Neuronal stem cell (in vitro differentiated cells): Measurements from ENCODE around the gene TRIM7.

ENCODE experiments used
- DNase-seq: peaks from one replicate; pipeline ENCODE4 v3.0.0-alpha.2; 2013; ENCODE audit warnings: low spot score
- H2AFZ ChIP-seq: one replicate; pipeline ENCODE4 v1.6.1; 2013; ENCODE audit warnings: mild to moderate bottlenecking, low read length, inconsistent platforms
- H2AK5ac ChIP-seq: 2 replicates; pipeline ENCODE4 v1.6.1; 2013; ENCODE audit warnings: low read depth, mild to moderate bottlenecking, inconsistent platforms, low read length, moderate library complexity, mixed read lengths
- H2BK120ac ChIP-seq: 2 replicates; pipeline ENCODE4 v1.6.1; 2013; ENCODE audit warnings: low read depth, mild to moderate bottlenecking, inconsistent platforms, low read length, moderate library complexity, mixed read lengths
- H2BK12ac ChIP-seq: one replicate; pipeline ENCODE4 v1.6.1; 2013; ENCODE audit warnings: low read length, inconsistent platforms
- H2BK15ac ChIP-seq: 2 replicates; pipeline ENCODE4 v1.6.1; 2013; ENCODE audit warnings: mild to moderate bottlenecking, low read length, inconsistent platforms, mixed read lengths
- H2BK5ac ChIP-seq: one replicate; pipeline ENCODE4 v1.6.1; 2013; ENCODE audit warnings: inconsistent platforms, mild to moderate bottlenecking, low read length, moderate library complexity
- H3K14ac ChIP-seq: one replicate; pipeline ENCODE4 v1.6.1; 2013; ENCODE audit warnings: low read length, inconsistent platforms
- H3K18ac ChIP-seq: 2 replicates; pipeline ENCODE4 v1.6.1; 2013; ENCODE audit warnings: low read length, inconsistent platforms
- H3K23ac ChIP-seq: 2 replicates; pipeline ENCODE4 v1.6.1; 2013; ENCODE audit warnings: low read depth, mild to moderate bottlenecking, mixed read lengths, low read length, inconsistent platforms; ENCODE audit not compliant: poor library complexity
- H3K27ac ChIP-seq: replicated peaks from 3 replicates; pipeline ENCODE4 v1.5.1; 2013; ENCODE audit warnings: low read length, inconsistent platforms
- H3K27me3 ChIP-seq, 3 experiments: 2 replicates each; pipeline ENCODE4 v1.6.1; 2013; ENCODE audit warnings: low read length in 3 of 3, mild to moderate bottlenecking in 2 of 3, inconsistent platforms in 1 of 3, low read depth in 1 of 3, mixed read lengths in 1 of 3, moderate library complexity in 1 of 3; ENCODE audit not compliant: control insufficient read depth in 3 of 3, insufficient read depth in 3 of 3
- H3K36me3 ChIP-seq, 2 donors: replicated peaks in 1 of 2; 2 replicates each; pipeline ENCODE4 v1.6.1; 2013; ENCODE audit warnings: low read length in 2 of 2; ENCODE audit not compliant: control insufficient read depth in 2 of 2, insufficient read depth in 2 of 2
- H3K4ac ChIP-seq: 2 replicates; pipeline ENCODE4 v1.6.1; 2013; ENCODE audit warnings: inconsistent platforms, mild to moderate bottlenecking, low read length, moderate library complexity
- H3K4me1 ChIP-seq, 2 donors: 1 replicate in 1 of 2; 2 replicates in 1 of 2; pipeline ENCODE4 v1.6.1; 2013; ENCODE audit warnings: low read length in 2 of 2, low read depth in 1 of 2; ENCODE audit not compliant: control insufficient read depth in 2 of 2, insufficient read depth in 1 of 2
- H3K4me2 ChIP-seq: one replicate; pipeline ENCODE4 v1.6.1; 2013; ENCODE audit warnings: mild to moderate bottlenecking, low read length, inconsistent platforms; ENCODE audit not compliant: insufficient read depth, poor library complexity, severe bottlenecking
- H3K4me3 ChIP-seq, 2 donors: 2 replicates each; pipeline ENCODE4 v1.5.1; 2013; ENCODE audit warnings: low read length in 2 of 2, mild to moderate bottlenecking in 2 of 2, inconsistent platforms in 1 of 2, moderate library complexity in 1 of 2
- H3K79me1 ChIP-seq: one replicate; pipeline ENCODE4 v1.6.1; 2013; ENCODE audit warnings: low read depth, mild to moderate bottlenecking, inconsistent platforms, low read length, moderate library complexity
- H3K9ac ChIP-seq: one replicate; pipeline ENCODE4 v1.6.1; 2013; ENCODE audit warnings: mild to moderate bottlenecking, low read depth, low read length, inconsistent platforms; ENCODE audit not compliant: poor library complexity
- H3K9me3 ChIP-seq, 2 donors: replicated peaks in 1 of 2; 2 replicates each; pipeline versions ENCODE3 to v1.6.1; 2013; ENCODE audit warnings: low read length in 2 of 2, mild to moderate bottlenecking in 2 of 2, inconsistent platforms in 1 of 2, low read depth in 1 of 2, mixed read lengths in 1 of 2, moderate library complexity in 1 of 2; ENCODE audit not compliant: control insufficient read depth in 2 of 2, insufficient read depth in 1 of 2
- H4K8ac ChIP-seq: one replicate; pipeline ENCODE4 v1.6.1; 2013; ENCODE audit warnings: low read depth, mild to moderate bottlenecking, inconsistent platforms, low read length, moderate library complexity
- H4K91ac ChIP-seq: one replicate; pipeline ENCODE4 v1.6.1; 2013; ENCODE audit warnings: low read length, low read depth, mild to moderate bottlenecking, inconsistent platforms; ENCODE audit not compliant: poor library complexity
- WGBS, 2 donors: extraction: QIAGEN DNeasy Blood & Tissue Kit; methylation state at CpG; one replicate each; pipeline ENCODE4 v1.1.7; 2013; ENCODE audit warnings: missing lambda C conversion rate in 2 of 2, mixed read lengths in 1 of 2; ENCODE audit not compliant: insufficient read length in 2 of 2, insufficient replicate concordance in 1 of 2; ENCODE audit errors: extremely low coverage in 2 of 2; 5-methylcytosine and 5-hydroxymethylcytosine counted together

The TRIM7 gene

GRCh38 chr5:181167814-181168488 is 37.0 kb downstream of the TRIM7 start:
- Histone ChIP-seq H2AK5ac (no peak overlapping the region), H4K91ac (no peak overlapping the region), H2BK120ac (no peak overlapping the region), H2BK5ac (no peak overlapping the region), H3K14ac (no peak overlapping the region), H3K36me3 (no peaks in the 10 kb centered on the region), H2AFZ (no peak overlapping the region), H3K9ac (no peak overlapping the region), H3K79me1 (no peaks in the 10 kb centered on the region), H2BK12ac (no peak overlapping the region), H3K18ac (no peak overlapping the region), H2BK15ac (no peak overlapping the region), H4K8ac (no peak overlapping the region), H3K23ac (no peak overlapping the region), H3K4me3 (no peak overlapping the region), H3K4ac (no peak overlapping the region), H3K4me2 (peak overlapping the region; percentile 26), H3K27me3 (peaks cover 2 to 54% (median 42%) of the 10 kb centered on the region in 3 experiments), H3K4me1 (peaks cover 5 to 10% of the 10 kb centered on the region in 2 donors), H3K9me3 (peaks cover 0 to 2% of the 10 kb centered on the region in 2 donors), H3K27ac (no peak overlapping the region)
- WGBS, 2 donors = no CpG with 5 or more reads among the region's 11 CpGs
- no peak for DNase-seq

- H3K14ac ChIP-seq = no peak overlapping the region
- no peaks in the 10 kb centered on the region for H3K79me1 ChIP-seq
- H3K9me3 ChIP-seq = peaks cover 0 to 2% of the 10 kb centered on the region in 2 donors
- no peak overlapping the region for H2BK120ac ChIP-seq
- no peak overlapping the region for H2AK5ac ChIP-seq
- no peak overlapping the region for H3K4me2 ChIP-seq
- WGBS, 2 donors = no CpG with 5 or more reads among the region's 6 CpGs
- DNase-seq = no peak
- H3K36me3 ChIP-seq = no peaks in the 10 kb centered on the region
- no peak overlapping the region for H4K91ac ChIP-seq
- H3K4me3 ChIP-seq = no peak overlapping the region
- H3K27me3 ChIP-seq = peaks cover 2 to 46% (median 36%) of the 10 kb centered on the region in 3 experiments
- peaks cover 5 to 10% of the 10 kb centered on the region in 2 donors for H3K4me1 ChIP-seq
- no peak overlapping the region for H2AFZ ChIP-seq
- H3K4ac ChIP-seq = no peak overlapping the region
- H4K8ac ChIP-seq = no peak overlapping the region
- H2BK12ac ChIP-seq = no peak overlapping the region
- no peak overlapping the region for H2BK15ac ChIP-seq
- H2BK5ac ChIP-seq = no peak overlapping the region
- H3K18ac ChIP-seq = no peak overlapping the region
- H3K27ac ChIP-seq = no peak overlapping the region
- H3K9ac ChIP-seq = no peak overlapping the region
- H3K23ac ChIP-seq = no peak overlapping the region
Measured at GRCh38 chr5:181166812-181167733, 37.9 kb downstream of the TRIM7 start.

DNA sequence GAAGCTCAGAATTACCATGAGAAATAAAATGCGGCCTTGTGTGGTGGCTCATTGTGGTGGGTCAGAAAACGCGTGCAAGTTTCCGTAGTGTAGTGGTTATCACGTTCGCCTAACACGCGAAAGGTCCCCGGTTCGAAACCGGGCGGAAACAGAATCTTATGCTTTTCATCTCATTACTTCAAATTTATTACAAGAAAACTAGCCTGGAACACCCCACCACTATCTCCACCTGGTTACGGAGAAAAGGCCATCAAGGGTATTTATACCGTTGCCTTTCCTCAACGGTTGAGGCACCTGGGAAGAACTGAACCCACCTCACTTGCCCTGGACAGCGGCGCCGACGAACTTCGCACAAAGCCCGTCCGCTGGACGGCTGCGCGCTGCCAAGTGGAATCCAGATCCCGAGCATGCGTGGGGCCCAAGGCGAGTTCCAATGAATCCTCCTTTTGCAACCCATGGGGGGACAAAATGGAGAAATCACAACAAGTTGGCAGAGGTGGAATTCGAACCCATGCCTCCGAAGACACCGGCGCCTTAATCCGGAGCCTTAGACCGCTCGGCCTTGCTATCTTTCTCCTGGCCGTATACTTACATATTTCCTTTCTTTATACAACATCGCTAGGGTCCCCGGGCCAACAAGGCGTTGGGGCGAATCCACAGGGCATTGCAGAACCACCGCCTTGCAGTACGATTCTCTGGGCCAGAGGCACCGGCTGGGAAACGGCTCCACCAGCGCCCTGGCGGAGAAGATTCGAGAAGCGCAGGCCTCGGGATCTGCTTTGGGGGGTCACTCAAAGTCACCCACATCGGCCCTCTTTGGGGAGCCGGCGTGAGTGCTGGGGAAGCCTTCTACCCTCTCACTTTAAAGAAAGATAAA is 40.7 kb downstream of the TRIM7 start:
- no peak overlapping the region for H3K18ac ChIP-seq
- no peak for DNase-seq
- H2BK120ac ChIP-seq = no peak overlapping the region
- peak overlapping the region; percentile 76 for H2AK5ac ChIP-seq
- H3K79me1 ChIP-seq = no peaks in the 10 kb centered on the region
- no peak overlapping the region for H4K91ac ChIP-seq
- peaks cover 3 to 11% of the 10 kb centered on the region in 2 donors for H3K4me1 ChIP-seq
- H2BK5ac ChIP-seq = no peak overlapping the region
- peaks cover 0 to 20% (median 13%) of the 10 kb centered on the region in 3 experiments for H3K27me3 ChIP-seq
- no peak overlapping the region for H2BK15ac ChIP-seq
- H3K9me3 ChIP-seq = no peaks in the 10 kb centered on the region
- no peak overlapping the region for H3K27ac ChIP-seq
- H3K4ac ChIP-seq = no peak overlapping the region
- no peak overlapping the region for H3K23ac ChIP-seq
- no CpG with 5 or more reads among the region's 52 CpGs for WGBS, 2 donors
- H3K14ac ChIP-seq = no peak overlapping the region
- H3K4me3 ChIP-seq = peak overlapping the region in 1 of 2 donors; percentile 70
- no peak overlapping the region for H2BK12ac ChIP-seq
- H2AFZ ChIP-seq = no peak overlapping the region
- no peaks in the 10 kb centered on the region for H3K36me3 ChIP-seq
- H3K4me2 ChIP-seq = peak overlapping the region; percentile 19
- no peak overlapping the region for H4K8ac ChIP-seq
- no peak overlapping the region for H3K9ac ChIP-seq
